WI38 (cell line): ENCODE data around the gene DCAF5.

Experiments used
- H3K4me3 ChIP-seq: 2 replicates; pipeline ENCODE4 v1.5.1; 2011; ENCODE audit warnings: low read depth, mild to moderate bottlenecking, control low read depth, low read length
- CTCF ChIP-seq: IDR thresholded peaks from 2 replicates; pipeline ENCODE4 v1.5.1; 2012; ENCODE audit warnings: low read depth, mild to moderate bottlenecking, control low read depth, low read length

Gene DCAF5

GRCh38 chr14:69107407-69108003, 45.4 kb downstream of the DCAF5 start:
- TF ChIP-seq CTCF, result peak; percentile 55
- no peak overlapping the region for H3K4me3 ChIP-seq

GRCh38 chr14:69106451-69106850, 46.5 kb downstream of the DCAF5 start:
- no peak for TF ChIP-seq CTCF
- no peak overlapping the region for H3K4me3 ChIP-seq

- no peak overlapping the region for H3K4me3 ChIP-seq
- TF ChIP-seq CTCF, result no peak
These were observed 47.6 kb downstream of the DCAF5 start for GRCh38 chr14:69105326-69105725.

GRCh38 chr14:69101331-69101826, 51.5 kb downstream of the DCAF5 start:
- TF ChIP-seq CTCF, result peak; percentile 54; the same call in 1 of the 2 replicates
- no peak overlapping the region for H3K4me3 ChIP-seq

- TF ChIP-seq CTCF, result no peak
- H3K4me3 ChIP-seq, result no peak overlapping the region
These were observed 54.9 kb downstream of the DCAF5 start for GRCh38 chr14:69097974-69098373.

- H3K4me3 ChIP-seq, result no peak overlapping the region
- no peak for TF ChIP-seq CTCF
These were observed 56.0 kb downstream of the DCAF5 start for GRCh38 chr14:69096781-69097475.

GRCh38 chr14:69096246-69096645, 56.7 kb downstream of the DCAF5 start:
- no peak overlapping the region for H3K4me3 ChIP-seq
- no peak for TF ChIP-seq CTCF
